H9 (cell line): Measurements from ENCODE around the gene SMYD5. TPM values are rescaled to one million over a fixed set of nuclear protein-coding genes. Genes with fewer than 3 reads are reported as not detected.
A peak's percentile ranks its signal among the peaks of the same experiment; 100 is the strongest.

Source experiments
- DNase-seq: peaks from one replicate; pipeline ENCODE4 v3.0.0-alpha.2; 2017
- H2AFZ ChIP-seq: one replicate; pipeline ENCODE4 v1.6.1; 2013; ENCODE audit warnings: mild to moderate bottlenecking, low read length, control low read depth, moderate library complexity
- H2AK5ac ChIP-seq: 2 replicates; pipeline ENCODE4 v1.6.1; 2013; ENCODE audit warnings: low read length, control low read depth, mixed read lengths; ENCODE audit not compliant: insufficient read length
- H2BK120ac ChIP-seq: one replicate; pipeline ENCODE4 v1.6.1; 2013; ENCODE audit warnings: low read depth, mild to moderate bottlenecking, low read length, control low read depth, inconsistent platforms; ENCODE audit not compliant: poor library complexity, severe bottlenecking
- H2BK12ac ChIP-seq: 2 replicates; pipeline ENCODE4 v1.6.1; 2013; ENCODE audit warnings: low read length, control low read depth, mixed read lengths, low read depth; ENCODE audit not compliant: insufficient read length
- H2BK15ac ChIP-seq: 2 replicates; pipeline ENCODE4 v1.6.1; 2013; ENCODE audit warnings: low read depth, low read length, control low read depth
- H2BK20ac ChIP-seq: one replicate; pipeline ENCODE4 v1.6.1; 2013; ENCODE audit warnings: low read depth, mild to moderate bottlenecking, low read length, control low read depth, inconsistent platforms; ENCODE audit not compliant: poor library complexity, severe bottlenecking
- H2BK5ac ChIP-seq: 2 replicates; pipeline ENCODE4 v1.6.1; 2013; ENCODE audit warnings: low read length, control low read depth, mixed read lengths; ENCODE audit not compliant: insufficient read length
- H3K14ac ChIP-seq: 2 replicates; pipeline ENCODE4 v1.6.1; 2013; ENCODE audit warnings: low read length, control low read depth; ENCODE audit not compliant: insufficient read depth
- H3K18ac ChIP-seq: 2 replicates; pipeline ENCODE4 v1.6.1; 2013; ENCODE audit warnings: low read depth, mild to moderate bottlenecking, mixed read lengths, low read length, control low read depth; ENCODE audit not compliant: insufficient read length
- H3K23ac ChIP-seq: 2 replicates; pipeline ENCODE4 v1.6.1; 2013; ENCODE audit warnings: low read length, control low read depth, mixed read lengths, low read depth; ENCODE audit not compliant: insufficient read length
- H3K23me2 ChIP-seq: 2 replicates; pipeline ENCODE4 v1.6.1; 2013; ENCODE audit warnings: low read depth, mild to moderate bottlenecking, mixed read lengths, low read length, control low read depth; ENCODE audit not compliant: insufficient read length, poor library complexity, severe bottlenecking
- H3K27ac ChIP-seq: 2 replicates; pipeline ENCODE4 v1.5.1; 2013; ENCODE audit warnings: low read length, control low read depth, mixed read lengths, low read depth; ENCODE audit not compliant: insufficient read length
- H3K27me3 ChIP-seq: 2 replicates; pipeline ENCODE4 v1.6.1; 2013; ENCODE audit warnings: low read length, control low read depth, inconsistent platforms; ENCODE audit not compliant: insufficient read depth
- H3K4ac ChIP-seq: 2 replicates; pipeline ENCODE4 v1.6.1; 2013; ENCODE audit warnings: low read depth, mild to moderate bottlenecking, control low read depth, inconsistent platforms, low read length, moderate library complexity
- H3K4me1 ChIP-seq: 2 replicates; pipeline ENCODE4 v1.6.1; 2013; ENCODE audit warnings: low read length, control low read depth, inconsistent platforms; ENCODE audit not compliant: insufficient read depth
- H3K4me2 ChIP-seq: 2 replicates; pipeline ENCODE4 v1.6.1; 2013; ENCODE audit warnings: low read length, control low read depth, mixed read lengths; ENCODE audit not compliant: insufficient read length, insufficient read depth
- H3K56ac ChIP-seq: 2 replicates; pipeline ENCODE4 v1.6.1; 2013; ENCODE audit warnings: low read depth, mild to moderate bottlenecking, mixed read lengths, low read length, control low read depth; ENCODE audit not compliant: insufficient read length
- H3K79me1 ChIP-seq: 2 replicates; pipeline ENCODE4 v1.6.1; 2013; ENCODE audit warnings: low read depth, mild to moderate bottlenecking, moderate library complexity, low read length, control low read depth, inconsistent platforms; ENCODE audit not compliant: insufficient read depth, poor library complexity, severe bottlenecking
- H3K79me2 ChIP-seq: 2 replicates; pipeline ENCODE4 v1.6.1; 2013; ENCODE audit warnings: low read length, control low read depth, inconsistent platforms; ENCODE audit not compliant: insufficient read depth
- H3K9ac ChIP-seq: 2 replicates; pipeline ENCODE4 v1.6.1; 2013; ENCODE audit warnings: low read length, control low read depth, mixed read lengths; ENCODE audit not compliant: insufficient read length; ENCODE audit errors: extremely low read depth
- H3K9me3 ChIP-seq: one replicate; pipeline ENCODE4 v1.6.1; 2013; ENCODE audit warnings: low read depth, low read length, inconsistent platforms; ENCODE audit not compliant: control insufficient read depth
- H3T11ph ChIP-seq: one replicate; pipeline ENCODE4 v1.6.1; 2013; ENCODE audit warnings: mild to moderate bottlenecking, low read length, control low read depth, inconsistent platforms
- H4K20me1 ChIP-seq: one replicate; pipeline ENCODE4 v1.6.1; 2013; ENCODE audit not compliant: control insufficient read depth, insufficient read length, insufficient read depth
- H4K5ac ChIP-seq: 2 replicates; pipeline ENCODE4 v1.6.1; 2013; ENCODE audit warnings: low read depth, mild to moderate bottlenecking, mixed read lengths, low read length, control low read depth; ENCODE audit not compliant: insufficient read length
- H4K8ac ChIP-seq: replicated peaks from 2 replicates; pipeline ENCODE4 v1.6.1; 2013; ENCODE audit warnings: low read length, control low read depth, mixed read lengths, low read depth; ENCODE audit not compliant: insufficient read length
- H4K91ac ChIP-seq: 2 replicates; pipeline ENCODE4 v1.6.1; 2013; ENCODE audit warnings: low read depth, mild to moderate bottlenecking, moderate library complexity, mixed read lengths, low read length, control low read depth; ENCODE audit not compliant: insufficient read length
- H3K27ac Mint-ChIP-seq, 3 experiments: 2 replicates in 2 of 3; 3 replicates in 1 of 3; pipeline ENCODE4 v1.8.0; 2020 to 2021; ENCODE audit warnings: mixed read lengths in 3 of 3, mild to moderate bottlenecking in 1 of 3, moderate library complexity in 1 of 3
- H3K27me3 Mint-ChIP-seq: 2 replicates; pipeline ENCODE4 v1.8.0; 2021; ENCODE audit warnings: low read depth, mild to moderate bottlenecking, moderate library complexity, mixed read lengths
- H3K36me3 Mint-ChIP-seq, 3 experiments: 2 replicates in 2 of 3; 3 replicates in 1 of 3; pipeline ENCODE4 v1.8.0; 2020 to 2021; ENCODE audit warnings: low read depth in 3 of 3, mixed read lengths in 3 of 3; ENCODE audit not compliant: insufficient read depth in 1 of 3
- H3K4me1 Mint-ChIP-seq, 2 experiments: 2 replicates each; pipeline ENCODE4 v1.8.0; 2020; ENCODE audit warnings: mixed read lengths in 2 of 2
- H3K4me3 Mint-ChIP-seq, 2 experiments: 2 replicates in 1 of 2; 3 replicates in 1 of 2; pipeline ENCODE4 v1.8.0; 2020 to 2021; ENCODE audit warnings: mild to moderate bottlenecking in 2 of 2, mixed read lengths in 2 of 2, moderate library complexity in 1 of 2
- H3K9me3 Mint-ChIP-seq, 2 experiments: 2 replicates in 1 of 2; 3 replicates in 1 of 2; pipeline ENCODE4 v1.8.0; 2020; ENCODE audit warnings: mild to moderate bottlenecking in 2 of 2, mixed read lengths in 2 of 2, moderate library complexity in 1 of 2
- WGBS: extraction: QIAGEN DNeasy Blood & Tissue Kit; methylation state at CpG from one replicate; pipeline ENCODE4 v1.1.7; 2013; ENCODE audit warnings: missing lambda C conversion rate, low lambda C conversion rate, mixed read lengths; ENCODE audit not compliant: insufficient read length; ENCODE audit errors: extremely low coverage; 5-methylcytosine and 5-hydroxymethylcytosine counted together
- total RNA-seq: library from RNA; stranded (reverse); gene quantifications from 2 replicates; pipeline ENCODE4 v1.2.1, GENCODE V29; 2021
- TF ChIP-seq, protein P1 (sequence below): fragments of 200-600 bp; sonication (generic); conservative IDR thresholded peaks from 3 replicates; pipeline ENCODE4 v1.8.0; 2021; ENCODE audit warnings: antibody characterized with exemption, mild to moderate bottlenecking

SMYD5 gene
- total RNA-seq, 1 experiment from 2014 or later: 45.2 TPM

DNA sequence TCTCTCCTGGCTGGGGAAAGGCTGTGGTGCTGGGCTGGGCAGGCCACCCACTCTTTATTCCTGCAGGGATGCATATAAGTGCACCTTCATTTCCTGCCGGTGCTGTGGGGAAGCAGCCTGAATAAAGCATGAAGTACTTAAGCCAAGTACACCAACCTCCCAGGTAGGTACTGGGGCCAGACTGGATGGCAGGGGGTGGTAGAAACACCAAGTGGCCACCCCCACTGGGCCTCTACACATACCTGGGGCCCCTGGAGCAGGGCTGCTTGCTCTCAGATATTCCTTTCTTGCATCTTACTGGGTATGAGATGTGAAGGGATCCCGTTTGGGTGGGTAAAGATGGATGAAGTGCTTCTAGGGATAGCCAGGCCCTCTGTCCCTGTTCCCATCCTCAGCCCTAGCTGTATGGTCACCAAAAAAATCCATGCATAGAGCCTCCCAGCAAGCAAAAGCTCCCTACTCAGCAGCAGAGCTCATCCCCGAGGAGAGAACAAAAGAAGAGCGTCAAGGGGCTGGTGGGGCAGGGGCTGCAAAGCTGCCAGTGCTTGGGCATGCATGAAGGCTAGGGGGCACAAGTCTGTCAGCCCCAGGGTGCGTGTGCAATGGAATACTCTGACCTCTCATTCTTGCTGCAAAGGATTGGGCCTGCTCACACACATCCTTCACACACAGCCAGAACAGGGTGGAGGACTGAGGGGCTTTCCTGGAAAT, 42.0 kb downstream of the SMYD5 start:
- Mint-ChIP-seq H3K27me3 (no peaks in the 10 kb centered on the region), H3K4me3 (no peak overlapping the region), H3K36me3 (peaks cover 26 to 55% (median 33%) of the 10 kb centered on the region in 3 experiments), H3K4me1 (peaks cover 17 to 18% of the 10 kb centered on the region in 2 experiments), H3K27ac (peak overlapping the region in 2 of 3 experiments; percentile 34 to 50; a peak in 3 of 7 replicates), H3K9me3 (no peaks in the 10 kb centered on the region; a peak in 1 of 5 replicates)
- no CpG with 5 or more reads among the region's 5 CpGs for WGBS
- no peak overlapping the region for H3K56ac ChIP-seq
- no peak for DNase-seq
- no peak overlapping the region for H2BK20ac ChIP-seq
- H3K4ac ChIP-seq: no peak overlapping the region
- H2BK12ac ChIP-seq: no peak overlapping the region
- H3K27ac ChIP-seq: no peak overlapping the region
- H4K5ac ChIP-seq: no peak overlapping the region
- H3K79me2 ChIP-seq: no peaks in the 10 kb centered on the region
- H2AFZ ChIP-seq: no peak overlapping the region
- TF ChIP-seq, protein P1, sequence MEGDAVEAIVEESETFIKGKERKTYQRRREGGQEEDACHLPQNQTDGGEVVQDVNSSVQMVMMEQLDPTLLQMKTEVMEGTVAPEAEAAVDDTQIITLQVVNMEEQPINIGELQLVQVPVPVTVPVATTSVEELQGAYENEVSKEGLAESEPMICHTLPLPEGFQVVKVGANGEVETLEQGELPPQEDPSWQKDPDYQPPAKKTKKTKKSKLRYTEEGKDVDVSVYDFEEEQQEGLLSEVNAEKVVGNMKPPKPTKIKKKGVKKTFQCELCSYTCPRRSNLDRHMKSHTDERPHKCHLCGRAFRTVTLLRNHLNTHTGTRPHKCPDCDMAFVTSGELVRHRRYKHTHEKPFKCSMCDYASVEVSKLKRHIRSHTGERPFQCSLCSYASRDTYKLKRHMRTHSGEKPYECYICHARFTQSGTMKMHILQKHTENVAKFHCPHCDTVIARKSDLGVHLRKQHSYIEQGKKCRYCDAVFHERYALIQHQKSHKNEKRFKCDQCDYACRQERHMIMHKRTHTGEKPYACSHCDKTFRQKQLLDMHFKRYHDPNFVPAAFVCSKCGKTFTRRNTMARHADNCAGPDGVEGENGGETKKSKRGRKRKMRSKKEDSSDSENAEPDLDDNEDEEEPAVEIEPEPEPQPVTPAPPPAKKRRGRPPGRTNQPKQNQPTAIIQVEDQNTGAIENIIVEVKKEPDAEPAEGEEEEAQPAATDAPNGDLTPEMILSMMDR: no peak
- no peaks in the 10 kb centered on the region for H3K27me3 ChIP-seq
- H3K4me1 ChIP-seq: no peaks in the 10 kb centered on the region
- H3K4me2 ChIP-seq: no peak overlapping the region
- H3K9ac ChIP-seq: no peak overlapping the region
- H3K23ac ChIP-seq: no peak overlapping the region
- H4K91ac ChIP-seq: no peak overlapping the region
- no peaks in the 10 kb centered on the region for H3K23me2 ChIP-seq
- H3T11ph ChIP-seq: no peak overlapping the region
- H4K8ac ChIP-seq: no peak overlapping the region
- no peak overlapping the region for H2AK5ac ChIP-seq
- no peak overlapping the region for H3K14ac ChIP-seq
- no peaks in the 10 kb centered on the region for H3K79me1 ChIP-seq
- H2BK120ac ChIP-seq: no peak overlapping the region
- H3K18ac ChIP-seq: no peak overlapping the region
- no peak overlapping the region for H2BK5ac ChIP-seq
- H2BK15ac ChIP-seq: no peak overlapping the region
- no peaks in the 10 kb centered on the region for H4K20me1 ChIP-seq
- H3K9me3 ChIP-seq: no peaks in the 10 kb centered on the region
